Erythroblast (primary cell): ENCODE measurements around the gene ERBB4.

Experiments used
- GATA1 ChIP-seq: IDR thresholded peaks from 2 replicates; pipeline ENCODE4 v1.6.1; 2011; ENCODE audit warnings: low read depth, mild to moderate bottlenecking, control low read depth, low read length, moderate library complexity
- POLR2A ChIP-seq: IDR thresholded peaks from 2 replicates; pipeline ENCODE4 v1.6.1; 2011; ENCODE audit warnings: mild to moderate bottlenecking, low read length

DNA sequence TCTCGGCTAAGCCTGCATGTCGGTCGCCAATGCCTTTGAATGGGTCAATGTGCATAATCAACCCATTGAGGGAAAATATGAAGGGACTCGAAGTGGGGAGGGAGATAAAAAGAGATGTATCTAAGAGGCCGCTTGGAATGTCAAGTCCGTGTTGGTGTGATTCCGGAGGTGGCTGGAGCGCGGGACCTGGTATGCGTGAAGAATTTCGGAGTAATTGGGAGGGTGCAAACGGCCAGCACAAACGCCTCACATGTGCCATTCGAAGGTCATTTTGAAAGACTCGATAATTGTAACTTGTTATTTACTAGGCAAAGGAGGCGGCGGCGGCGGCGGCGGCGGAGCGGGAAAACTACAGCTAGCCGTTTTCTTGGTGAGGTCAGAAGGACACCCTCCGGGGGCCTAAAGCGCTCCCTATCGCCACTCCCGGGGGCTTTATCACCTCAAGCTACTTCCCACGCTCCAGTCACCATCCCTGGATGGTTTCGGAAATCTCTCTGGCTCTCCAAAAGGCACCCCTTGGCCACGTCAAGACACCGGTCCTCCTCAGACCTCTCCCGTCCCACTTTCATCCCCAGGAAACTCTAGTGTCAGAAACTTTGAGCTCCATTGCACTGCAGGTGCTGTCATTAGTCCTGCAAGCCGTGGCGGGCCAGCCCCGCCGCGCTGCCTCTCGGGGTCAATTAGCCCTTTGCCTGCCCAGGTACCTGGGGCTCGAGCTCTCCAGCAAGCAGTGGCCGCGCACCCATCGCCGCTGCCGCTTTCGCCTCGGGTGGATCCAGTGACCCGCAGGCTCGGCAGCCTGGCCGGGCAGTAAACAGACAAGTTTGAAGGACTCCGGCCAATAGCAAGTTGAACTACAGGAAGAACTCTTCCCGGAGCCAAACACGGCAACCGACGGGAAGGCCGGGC, 1.5 kb downstream of the ERBB4 start:
- TF ChIP-seq POLR2A: no peak
- TF ChIP-seq GATA1: no peak
